GM13977 (cell line): ENCODE data around the gene NFKBIB.
"Not testable (repeated sequence)": the region's sequence is repeated elsewhere in the genome, so short reads cannot be mapped to it uniquely, and the experiment has no call there.

ENCODE experiments used
- DNase-seq: peaks from one replicate; pipeline ENCODE4 v3.0.0; 2012; ENCODE audit warnings: low spot score
- CTCF ChIP-seq: IDR thresholded peaks from 2 replicates; pipeline ENCODE4 v1.5.1; 2012; ENCODE audit warnings: mild to moderate bottlenecking, control low read depth; ENCODE audit not compliant: insufficient read depth; ENCODE audit errors: extremely low read depth, missing control alignments
- in situ Hi-C: fragments of 300-500 bp; cut with MboI; formaldehyde crosslinking; loops from one replicate; pipeline ENCODE4 v1.12.0; 2022; ENCODE audit warnings: low sequenced_read_pairs, low pct_unique_long_range_greater_than_20kb, mixed read lengths, inconsistent platforms; ENCODE audit not compliant: unreplicated experiment

Gene NFKBIB

GRCh38 chr19:38930776-38931520 lies 31.2 kb downstream of the NFKBIB start, which contains the start of gene MRPS12:
Gene MRPS12, plus strand, starts transcription at chr19:38930944. Its CDS starts 351 bp downstream, at chr19:38931295.
- DNase-seq = peak; percentile 99
- in situ Hi-C loops = loop anchor here (25.0 kb wide), 1 partner anchor 519 kb away; the partner anchor contains the start of gene FAM98C
- TF ChIP-seq CTCF = no peak

- TF ChIP-seq CTCF = no peak
- no peak for DNase-seq
- in situ Hi-C loops = loop anchor here (25.0 kb wide), 1 partner anchor 519 kb away; the partner anchor contains the start of gene FAM98C
Measured at GRCh38 chr19:38931521-38931793, 31.7 kb downstream of the NFKBIB start.

GRCh38 chr19:38932425-38933179 lies 32.8 kb downstream of the NFKBIB start:
- peak; percentile 52 for TF ChIP-seq CTCF
- in situ Hi-C loops = loop anchor here (25.0 kb wide), 1 partner anchor 520 kb away; the partner anchor contains the start of gene FAM98C

GRCh38 chr19:38933544-38933943 lies 33.8 kb downstream of the NFKBIB start:
- DNase-seq = no peak
- TF ChIP-seq CTCF = no peak
- in situ Hi-C loops = loop anchor here (25.0 kb wide), 1 partner anchor 521 kb away; the partner anchor contains the start of gene FAM98C

More at GRCh38 chr19:38932425-38933179, 32.8 kb downstream of the NFKBIB start:
- peak; percentile 52 for DNase-seq

- in situ Hi-C loops = loop anchor here (25.0 kb wide), 1 partner anchor 528 kb away; the partner anchor contains the start of gene FAM98C
- no peak for DNase-seq
- no peak for TF ChIP-seq CTCF
Measured at GRCh38 chr19:38939957-38940356, 40.2 kb downstream of the NFKBIB start.

- DNase-seq = not testable (repeated sequence)
- in situ Hi-C loops = loop anchor here (25.0 kb wide), 1 partner anchor 529 kb away; the partner anchor contains the start of gene FAM98C
Measured at GRCh38 chr19:38941466-38941865, 41.7 kb downstream of the NFKBIB start.

- in situ Hi-C loops = loop anchor here (25.0 kb wide), 1 partner anchor 530 kb away; the partner anchor contains the start of gene FAM98C
- no peak for DNase-seq
- TF ChIP-seq CTCF = no peak
Measured at GRCh38 chr19:38941979-38942378, 42.2 kb downstream of the NFKBIB start.
